K562 (cell line): ENCODE data around the gene ZNF689. TPM values are rescaled to one million over a fixed set of nuclear protein-coding genes. Genes with fewer than 3 reads are reported as not detected.
A peak's percentile ranks its signal among the peaks of the same experiment; 100 is the strongest.

Source experiments
- ATAC-seq: fragments of 200-7000 bp; cut with Tn5 transposase; 3 replicates; pipeline ENCODE4 v1.9.1; 2020; ENCODE audit warnings: moderate library complexity
- BruUV-seq: library from RNA; stranded (reverse); fragments of 400-500 nt; replicated peaks from 2 replicates; lab custom pipeline; 2021; lab: Mats Ljungman, UMichigan
- CTCF ChIA-PET: fragments of 300-600 bp; formaldehyde crosslinking; extraction: SDS; loops from one replicate; lab custom pipeline; 2021; ENCODE audit warnings: low intra/inter-chr PET ratio; lab: Yijun Ruan, JAX
- POLR2A ChIA-PET: fragments of 300-600, 350-650 bp; sonication (Branson Sonifier 250); formaldehyde crosslinking; extraction: SDS; loops from one replicate; lab custom pipeline; 2021; ENCODE audit warnings: antibody characterized with exemption, inconsistent platforms; lab: Yijun Ruan, JAX
- DNase-seq, 4 experiments: peaks; one replicate each; pipeline versions ENCODE4 v3.0.0 to v3.0.0-alpha.2; 2011 to 2018; ENCODE audit warnings: low spot score in 3 of 4, mixed read lengths in 3 of 4; ENCODE audit errors: extremely low read depth in 1 of 4
- FAIRE-seq: peaks from 2 replicates; lab custom pipeline; 2011; peaks lifted over from hg19 to GRCh38; lab: Jason Lieb, UNC
- H2AFZ ChIP-seq: 2 replicates; pipeline ENCODE4 v1.6.0; 2011; ENCODE audit warnings: low read depth, low read length, control low read depth, inconsistent platforms
- H3K27ac ChIP-seq: fragments of 200-600 bp; 3 replicates; pipeline ENCODE4 v1.8.0; 2011; ENCODE audit warnings: low read depth, mild to moderate bottlenecking, control low read depth, inconsistent platforms, low read length, moderate library complexity, mixed read lengths; ENCODE audit errors: extremely low read depth
- H3K27me3 ChIP-seq, 2 experiments: fragments of 300-600 bp in 1 of 2; 2 replicates in 1 of 2; 3 replicates in 1 of 2; pipeline versions ENCODE4 v1.6.0 to v1.8.0; 2011; ENCODE audit warnings: inconsistent platforms in 2 of 2, low read length in 2 of 2, mild to moderate bottlenecking in 1 of 2, mixed read lengths in 1 of 2, moderate library complexity in 1 of 2; ENCODE audit not compliant: control insufficient read depth in 2 of 2, insufficient read depth in 2 of 2
- H3K36me3 ChIP-seq: fragments of 300-600 bp; 3 replicates; pipeline ENCODE4 v1.8.0; 2011; ENCODE audit warnings: mild to moderate bottlenecking, low read length, inconsistent platforms; ENCODE audit not compliant: control insufficient read depth, insufficient read depth
- H3K4me1 ChIP-seq, 2 experiments: fragments of 200-600 bp in 1 of 2; replicated peaks in 1 of 2; 2 replicates in 1 of 2; 3 replicates in 1 of 2; pipeline versions ENCODE4 v1.5.1 to v1.8.0; 2011; ENCODE audit warnings: inconsistent platforms in 2 of 2, low read length in 2 of 2, mild to moderate bottlenecking in 1 of 2, mixed read lengths in 1 of 2, moderate library complexity in 1 of 2; ENCODE audit not compliant: control insufficient read depth in 2 of 2, insufficient read depth in 2 of 2
- H3K4me2 ChIP-seq: 2 replicates; pipeline ENCODE4 v1.6.1; 2011; ENCODE audit warnings: low read length, control low read depth, inconsistent platforms, mixed read lengths; ENCODE audit not compliant: insufficient read depth
- H3K4me3 ChIP-seq: fragments of 200-600 bp; sonication (generic), shearing (Covaris generic); 2 replicates; pipeline ENCODE4 v1.5.1; 2016; ENCODE audit warnings: control low read depth, inconsistent platforms
- H3K79me2 ChIP-seq: fragments of 200-600 bp; 3 replicates; pipeline ENCODE4 v1.8.0; 2011; ENCODE audit warnings: low read length, inconsistent platforms; ENCODE audit not compliant: control insufficient read depth, insufficient read depth
- H3K9ac ChIP-seq, 2 experiments: 2 replicates each; pipeline versions ENCODE4 v1.6.0 to v1.6.1; 2011; ENCODE audit warnings: low read depth in 2 of 2, low read length in 2 of 2, control low read depth in 1 of 2, inconsistent platforms in 1 of 2, mild to moderate bottlenecking in 1 of 2, mixed read lengths in 1 of 2; ENCODE audit not compliant: insufficient read depth in 1 of 2
- H3K9me1 ChIP-seq: one replicate; pipeline ENCODE4 v1.6.0; 2011; ENCODE audit warnings: inconsistent platforms, mild to moderate bottlenecking, low read length, moderate library complexity; ENCODE audit not compliant: control insufficient read depth, insufficient read depth
- H3K9me3 ChIP-seq: replicated peaks from 2 replicates; pipeline ENCODE4 v1.5.1; 2011; ENCODE audit warnings: low read depth, low read length, inconsistent platforms; ENCODE audit not compliant: control insufficient read depth, insufficient read depth
- H4K20me1 ChIP-seq: replicated peaks from 2 replicates; pipeline ENCODE4 v1.6.1; 2011; ENCODE audit warnings: low read length, inconsistent platforms, mixed read lengths; ENCODE audit not compliant: control insufficient read depth, insufficient read depth
- NFIC ChIP-seq: fragments of 450-650 bp; IDR thresholded peaks from 2 replicates; pipeline ENCODE4 v1.6.1; 2017; ENCODE audit warnings: mild to moderate bottlenecking, inconsistent platforms
- ZBTB33 ChIP-seq: sonication (generic); formaldehyde crosslinking; IDR thresholded peaks from 2 replicates; pipeline ENCODE4 v1.8.1; 2023; ENCODE audit warnings: mild to moderate bottlenecking, missing genetic modification reagents
- WGBS: fragments of 100-300 bp; shearing (Covaris generic); methylation state at CpG from one replicate; pipeline ENCODE4 v1.1.6; 2016; ENCODE audit warnings: low coverage, mixed read lengths; ENCODE audit not compliant: insufficient coverage; ENCODE audit errors: missing lambda C conversion rate; 5-methylcytosine and 5-hydroxymethylcytosine counted together
- in situ Hi-C: fragments of 300-500 bp; cut with MboI; formaldehyde crosslinking; loops from 4 replicates; pipeline ENCODE4 v1.15.0; 2018; ENCODE audit warnings: inconsistent platforms, mixed read lengths
- intact Hi-C: fragments of 100-400 bp; cut with micrococcal nuclease; formaldehyde crosslinking; loops from 2 replicates; pipeline ENCODE4 v1.14.2; 2022
- polyA plus RNA-seq, 8 experiments: library from polyadenylated mRNA; depleted of rRNA in 4 of 8; stranded (reverse) in 5 of 8; unstranded in 3 of 8; fragments of >200 nt; fragmentation: Nextera tagmentation in 2 of 8; fragmentation: Illumina TruSeq in 1 of 8; extraction: Ambion mirVana in 2 of 8; extraction: Trizol in 1 of 8; gene quantifications; 2 replicates each; pipeline versions ENCODE4 v1.2.1 to v1.2.3, GENCODE V29; 2011 to 2014; ENCODE audit warnings: inconsistent platforms in 1 of 8, missing spikeins in 1 of 8
- total RNA-seq, 7 experiments: library from RNA; depleted of rRNA in 6 of 7; stranded (reverse); fragments of >200 nt in 6 of 7; fragmentation: Illumina TruSeq in 2 of 7; extraction: Trizol in 2 of 7; gene quantifications; 2 replicates each; pipeline versions ENCODE4 v1.2.1 to v1.2.3, GENCODE V29; 2011 to 2021; ENCODE audit warnings: low replicate concordance in 1 of 7
- TF ChIP-seq, protein P1 (sequence below): fragments of 450-650 bp; IDR thresholded peaks from 2 replicates; pipeline ENCODE4 v1.6.1; 2018; ENCODE audit not compliant: partially characterized antibody

Gene ZNF689
- total and polyA plus RNA-seq, 9 of the 15 experiments (the other 6 are each of a cell fraction or from before 2014, with no cell fraction given), result 5.4 to 15.4 (median 10.8) TPM

GRCh38 chr16:30561089-30561816, 48.9 kb downstream of the ZNF689 start:
- in situ Hi-C loops, result no loop called here
- no peak overlapping the region for H3K4me3 ChIP-seq
- FAIRE-seq (no peak), DNase-seq (no peak), ATAC-seq (no peak)
- peaks cover 13 to 39% of the 10 kb centered on the region in 2 experiments; a peak in 4 of 5 replicates for H3K4me1 ChIP-seq
- peaks cover 16% of the 10 kb centered on the region for H3K79me2 ChIP-seq
- no peaks in the 10 kb centered on the region for H4K20me1 ChIP-seq
- CTCF ChIA-PET, result no interaction called here
- intact Hi-C loops, result no loop called here
- 0 out of 2 replicates have a peak, but pooled peaks have one; percentile 17 for TF ChIP-seq NFIC
- TF ChIP-seq, protein P1, sequence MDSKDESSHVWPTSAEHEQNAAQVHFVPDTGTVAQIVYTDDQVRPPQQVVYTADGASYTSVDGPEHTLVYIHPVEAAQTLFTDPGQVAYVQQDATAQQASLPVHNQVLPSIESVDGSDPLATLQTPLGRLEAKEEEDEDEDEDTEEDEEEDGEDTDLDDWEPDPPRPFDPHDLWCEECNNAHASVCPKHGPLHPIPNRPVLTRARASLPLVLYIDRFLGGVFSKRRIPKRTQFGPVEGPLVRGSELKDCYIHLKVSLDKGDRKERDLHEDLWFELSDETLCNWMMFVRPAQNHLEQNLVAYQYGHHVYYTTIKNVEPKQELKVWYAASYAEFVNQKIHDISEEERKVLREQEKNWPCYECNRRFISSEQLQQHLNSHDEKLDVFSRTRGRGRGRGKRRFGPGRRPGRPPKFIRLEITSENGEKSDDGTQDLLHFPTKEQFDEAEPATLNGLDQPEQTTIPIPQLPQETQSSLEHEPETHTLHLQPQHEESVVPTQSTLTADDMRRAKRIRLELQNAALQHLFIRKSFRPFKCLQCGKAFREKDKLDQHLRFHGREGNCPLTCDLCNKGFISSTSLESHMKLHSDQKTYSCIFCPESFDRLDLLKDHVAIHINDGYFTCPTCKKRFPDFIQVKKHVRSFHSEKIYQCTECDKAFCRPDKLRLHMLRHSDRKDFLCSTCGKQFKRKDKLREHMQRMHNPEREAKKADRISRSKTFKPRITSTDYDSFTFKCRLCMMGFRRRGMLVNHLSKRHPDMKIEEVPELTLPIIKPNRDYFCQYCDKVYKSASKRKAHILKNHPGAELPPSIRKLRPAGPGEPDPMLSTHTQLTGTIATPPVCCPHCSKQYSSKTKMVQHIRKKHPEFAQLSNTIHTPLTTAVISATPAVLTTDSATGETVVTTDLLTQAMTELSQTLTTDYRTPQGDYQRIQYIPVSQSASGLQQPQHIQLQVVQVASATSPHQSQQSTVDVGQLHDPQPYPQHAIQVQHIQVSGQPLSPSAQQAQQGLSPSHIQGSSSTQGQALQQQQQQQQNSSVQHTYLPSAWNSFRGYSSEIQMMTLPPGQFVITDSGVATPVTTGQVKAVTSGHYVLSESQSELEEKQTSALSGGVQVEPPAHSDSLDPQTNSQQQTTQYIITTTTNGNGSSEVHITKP, result no peak
- peak; percentile 73 for TF ChIP-seq ZBTB33 (CRISPR knock-in tag)
- no peaks in the 10 kb centered on the region for H3K27me3 ChIP-seq
- H3K9ac ChIP-seq, result no peak overlapping the region; a peak in 1 of 4 replicates
- BruUV-seq, result no TSS peak
- 94% methylated on average over 41 of the region's 46 CpGs for WGBS
- H2AFZ ChIP-seq, result no peak overlapping the region
- H3K27ac ChIP-seq, result no peak overlapping the region
- H3K9me3 ChIP-seq, result no peaks in the 10 kb centered on the region
- POLR2A ChIA-PET, result interaction anchor here (0.5 to 0.8 kb wide), 2 partner anchors 89 to 100 kb away, joined by 3 read pairs; no protein-coding TSS in a partner anchor
- no peaks in the 10 kb centered on the region for H3K9me1 ChIP-seq
- H3K4me2 ChIP-seq, result no peak overlapping the region
- H3K36me3 ChIP-seq, result peaks cover 2% of the 10 kb centered on the region; the same call in 1 of the 3 replicates
